ENCODE results near the gene TTC39C.
"Not testable (repeated sequence)": the region's sequence is repeated elsewhere in the genome, so short reads cannot be mapped to it uniquely, and the experiment has no call there.

The TTC39C gene

GRCh38 chr18:24138789-24139616 lies 124.4 kb downstream of the TTC39C start, which contains the start of gene CABYR:
CABYR (plus strand) TSS chr18:24139062; CDS start chr18:24143115, 4,053 bp downstream.
- DNase-seq = peak; percentile 43 to 82 (median 72)

DNA sequence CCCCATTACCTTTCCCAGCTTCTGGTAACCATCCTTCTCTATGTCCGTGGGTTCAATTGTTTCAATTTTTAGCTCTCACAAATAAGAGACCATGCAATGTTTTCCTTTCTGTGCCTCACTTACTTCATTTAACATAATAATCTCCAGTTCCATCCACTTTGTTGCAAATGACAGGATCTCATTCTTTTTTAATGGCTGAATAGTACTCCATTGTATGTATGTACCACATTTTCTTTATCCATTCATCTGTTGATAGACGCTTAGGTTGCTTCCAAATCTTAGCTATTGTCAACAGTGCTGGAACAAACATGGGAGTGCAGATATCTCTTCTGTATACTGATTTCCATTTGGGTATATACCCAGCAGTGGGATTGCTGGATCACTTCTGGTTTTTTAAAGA lies 126.1 kb downstream of the TTC39C start:
- no peak for DNase-seq

DNA sequence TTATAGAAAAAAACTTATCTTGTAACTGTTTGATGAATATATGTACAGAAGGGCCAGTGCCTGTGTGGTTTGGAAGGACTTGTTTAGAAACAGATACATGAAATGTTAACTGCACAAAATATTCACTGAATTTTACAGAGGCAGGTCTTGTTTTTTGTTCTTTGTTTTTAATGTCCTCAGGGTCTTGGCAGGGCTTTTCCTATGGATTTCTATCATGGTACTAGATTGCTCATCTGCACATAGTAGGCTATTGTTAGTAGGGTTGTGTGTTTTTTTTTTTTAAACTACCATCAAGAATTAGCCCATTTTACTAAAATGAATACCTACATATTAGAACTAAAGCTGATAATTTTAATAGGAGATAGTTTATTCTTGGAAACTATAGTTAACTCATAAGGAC lies 127.8 kb downstream of the TTC39C start:
- no peak for DNase-seq

- not testable (repeated sequence) for DNase-seq
Observed at GRCh38 chr18:24149591-24149990, 135.0 kb downstream of the TTC39C start.

GRCh38 chr18:24153397-24153796 lies 138.8 kb downstream of the TTC39C start:
- DNase-seq = no peak

DNA sequence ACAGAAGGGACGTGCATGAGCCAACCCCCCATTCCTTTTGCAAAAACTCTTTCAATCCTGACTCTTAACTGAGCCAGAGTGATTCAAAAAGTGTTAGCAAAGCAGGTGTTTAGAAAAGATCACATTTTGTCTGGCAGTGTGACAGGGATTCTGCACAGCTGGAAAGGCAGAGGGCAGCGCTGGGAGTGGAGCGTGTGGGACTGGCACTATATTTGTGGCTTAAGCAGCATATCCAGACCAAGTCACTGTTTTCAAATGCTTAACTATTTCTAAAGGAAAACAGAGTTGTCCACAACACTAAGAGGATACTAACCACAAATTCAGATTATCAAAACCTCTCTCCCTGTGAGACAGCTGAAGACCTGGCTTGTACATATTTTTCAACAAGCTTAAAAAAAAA lies 143.3 kb downstream of the TTC39C start:
- no peak for DNase-seq

GRCh38 chr18:24160086-24160485 lies 145.5 kb downstream of the TTC39C start:
- DNase-seq = no peak

DNA sequence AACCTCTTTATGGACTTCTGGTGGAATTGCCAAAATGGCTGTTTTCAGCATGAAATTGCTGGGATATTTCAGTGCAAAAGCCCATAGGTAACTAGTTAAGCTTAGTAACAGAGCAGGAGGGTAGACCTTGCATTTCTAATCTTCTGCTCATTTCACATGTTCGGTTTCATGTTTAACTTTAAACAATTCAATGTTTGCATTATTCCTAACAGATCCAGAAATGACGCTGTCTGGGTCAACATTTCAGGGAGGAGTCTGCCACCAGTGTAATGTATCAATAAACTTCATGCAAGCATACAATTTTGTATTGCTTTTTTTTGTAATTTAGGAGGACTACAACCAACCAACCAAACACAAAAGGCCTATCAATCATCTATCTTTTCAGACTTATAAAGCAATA lies 146.8 kb downstream of the TTC39C start:
- no peak for DNase-seq

- no peak for DNase-seq
Observed at GRCh38 chr18:24168496-24168895, 153.9 kb downstream of the TTC39C start.

DNA sequence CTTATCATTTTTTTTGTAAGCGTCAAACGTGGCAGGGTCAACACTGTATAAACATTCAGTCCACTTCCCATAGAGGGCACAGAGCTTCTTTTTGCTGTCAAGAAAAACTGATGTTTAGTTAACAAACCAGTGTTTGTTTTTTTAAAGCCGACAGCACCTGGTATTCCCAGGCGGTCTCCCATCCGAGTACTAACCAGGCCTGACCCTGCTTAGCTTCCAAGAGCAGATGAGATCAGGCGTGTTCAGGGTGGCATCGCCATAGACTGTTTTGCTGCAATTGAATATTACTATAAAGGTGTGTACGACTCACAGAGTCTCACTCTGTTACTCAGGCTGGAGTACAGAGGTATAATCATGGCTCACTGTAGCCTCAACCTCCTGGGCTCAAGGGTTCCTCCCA lies 155.8 kb downstream of the TTC39C start:
- DNase-seq = no peak

DNA sequence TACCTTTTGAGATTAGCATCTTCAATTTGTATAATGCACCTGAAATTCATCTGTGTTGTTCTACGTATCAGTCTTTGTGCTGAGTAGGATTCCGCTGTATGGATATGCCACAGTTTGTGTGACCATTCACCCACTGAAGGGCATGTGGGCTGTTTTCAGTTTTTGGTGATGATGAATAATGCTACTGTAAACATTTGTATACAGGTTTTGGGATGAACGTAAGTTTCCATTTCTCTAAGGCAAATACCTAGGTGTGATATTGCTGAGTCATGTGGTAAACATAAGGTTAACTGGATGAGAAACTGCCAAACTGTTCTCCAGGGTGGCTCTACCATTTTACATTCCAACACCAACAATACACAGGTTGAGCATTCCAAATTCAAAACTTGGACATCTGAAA lies 159.4 kb downstream of the TTC39C start:
- DNase-seq = no peak

GRCh38 chr18:24176727-24177416 lies 162.3 kb downstream of the TTC39C start:
- no peak for DNase-seq

GRCh38 chr18:24177499-24178133 lies 163.1 kb downstream of the TTC39C start:
- no peak for DNase-seq

GRCh38 chr18:24180048-24180447 lies 165.5 kb downstream of the TTC39C start:
- no peak for DNase-seq

GRCh38 chr18:24181806-24182205 lies 167.3 kb downstream of the TTC39C start:
- no peak for DNase-seq

All from stimulated activated naive CD4-positive, alpha-beta T cell (primary cell).